Stimulated activated CD8-positive, alpha-beta memory T cell treated with anti-CD3 and anti-CD28 coated beads, Interleukin-7, amount 100 ng/mL, for 48 hours (primary cell): Measurements from ENCODE around the gene CKAP2.
A peak's percentile ranks its signal among the peaks of the same experiment; 100 is the strongest.
"Not testable (repeated sequence)": the region's sequence is repeated elsewhere in the genome, so short reads cannot be mapped to it uniquely, and the experiment has no call there.

Experiments
- DNase-seq, 2 donors: peaks; one replicate each; pipeline ENCODE4 v3.0.0-alpha.2; 2020; ENCODE audit warnings: low read depth in 1 of 2; ENCODE audit errors: extremely low read depth in 1 of 2

The CKAP2 gene

DNA sequence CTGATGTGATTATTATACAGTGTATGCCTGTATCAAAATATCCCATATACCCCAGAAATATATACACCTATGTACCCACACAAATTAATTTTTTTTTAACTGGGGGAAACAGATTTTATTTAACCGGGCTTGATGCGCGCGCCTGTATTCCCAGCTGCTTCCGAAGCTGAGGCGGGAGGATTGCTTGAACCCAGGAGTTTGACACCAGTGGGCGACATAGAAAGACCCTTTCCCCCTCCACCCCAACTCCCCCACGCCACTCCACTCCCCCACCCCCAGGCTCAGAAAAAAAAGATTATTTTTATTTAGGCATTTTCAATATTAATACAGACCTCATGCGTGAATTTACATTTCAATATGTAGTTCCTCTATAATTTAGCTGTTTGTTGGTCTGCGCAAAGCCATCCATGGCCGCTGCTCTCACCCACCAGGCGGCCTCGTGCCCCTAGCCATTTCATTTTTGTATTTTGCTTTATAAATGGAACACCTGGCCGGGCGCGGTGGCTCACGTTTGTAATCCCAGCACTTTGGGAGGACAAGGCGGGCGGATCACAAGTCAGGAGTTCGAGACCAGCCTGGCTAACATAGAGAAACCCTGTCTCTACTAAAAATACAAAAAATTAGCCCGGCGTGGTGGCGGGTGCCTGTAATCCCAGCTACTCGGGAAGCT, 4.0 kb upstream of the CKAP2 start:
- DNase-seq, result no peak

DNA sequence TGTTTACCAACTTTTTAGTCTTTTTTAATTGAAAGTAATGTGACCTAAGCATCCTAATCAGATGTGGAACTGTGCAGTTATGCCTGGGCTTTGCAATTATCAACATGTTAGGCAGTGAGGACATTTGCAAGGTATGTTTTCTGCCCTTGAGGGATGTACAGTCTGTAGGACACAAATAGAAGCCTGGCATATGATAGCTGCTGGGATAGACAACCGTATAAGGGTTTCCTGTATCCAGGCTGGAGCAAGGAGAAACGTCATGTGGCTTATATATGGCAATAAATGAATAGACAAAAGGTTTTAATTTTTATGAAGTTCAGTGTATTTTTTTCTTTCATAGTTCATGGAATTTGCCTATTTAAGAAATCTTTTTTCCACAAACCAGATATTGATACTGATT, 2.8 kb upstream of the CKAP2 start:
- no peak for DNase-seq

DNA sequence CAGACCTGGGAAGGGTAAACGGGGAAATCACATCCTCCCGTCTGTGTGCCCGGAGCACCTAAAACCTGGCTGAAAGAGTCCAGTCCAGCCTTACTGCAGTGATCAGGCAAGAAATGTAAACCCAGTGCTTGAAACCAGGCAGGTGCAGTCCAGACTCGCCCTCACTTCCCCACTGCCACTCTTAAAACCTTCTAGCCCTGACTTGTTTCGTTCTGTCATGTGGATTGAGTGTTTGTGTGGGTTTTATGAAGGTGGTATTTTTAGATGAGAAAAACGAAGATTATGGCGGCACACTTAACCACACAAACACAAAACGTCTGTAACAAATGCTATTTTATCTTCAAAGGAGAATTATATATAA, 839 bp upstream of the CKAP2 start:
- no peak for DNase-seq

DNA sequence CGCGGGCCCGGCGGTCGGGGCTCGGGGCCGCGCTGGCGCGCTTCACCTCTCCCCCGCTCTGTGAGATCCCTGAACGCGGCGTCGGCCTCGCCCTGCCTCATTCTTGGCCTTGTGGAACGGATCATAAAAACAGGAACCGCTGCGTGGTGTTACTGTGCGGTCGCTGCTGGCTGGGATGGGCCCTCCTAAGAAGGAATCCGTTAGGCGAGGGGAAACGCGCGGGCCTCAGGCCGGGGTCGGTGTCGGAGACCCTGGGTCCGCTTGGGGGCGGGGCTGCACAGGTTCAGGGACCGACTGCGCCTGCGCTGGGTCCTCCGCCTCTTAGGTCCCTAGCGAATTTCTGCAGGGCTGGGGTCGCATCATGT, 381 bp downstream of the CKAP2 start:
- DNase-seq, result peak; percentile 54 to 69

DNA sequence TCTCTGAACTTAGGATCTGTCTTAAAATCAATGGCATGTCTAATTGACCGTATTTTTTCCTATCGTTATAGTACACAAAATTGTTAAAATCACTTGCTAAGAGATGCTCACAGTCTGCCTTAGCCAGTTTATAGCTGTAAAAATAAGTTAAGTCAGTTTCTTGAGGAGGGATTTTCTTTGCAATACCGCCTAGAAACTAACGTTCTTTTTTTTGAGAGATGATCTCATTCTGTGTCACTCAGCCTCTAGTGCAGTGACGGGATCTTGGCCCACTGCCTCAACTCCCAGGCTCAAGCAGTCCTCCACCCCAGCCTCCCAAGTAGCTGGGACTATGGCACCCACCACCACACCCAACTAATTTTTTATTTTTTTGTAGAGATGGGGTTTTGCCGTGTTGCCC, 4.4 kb downstream of the CKAP2 start:
- DNase-seq, result no peak

DNA sequence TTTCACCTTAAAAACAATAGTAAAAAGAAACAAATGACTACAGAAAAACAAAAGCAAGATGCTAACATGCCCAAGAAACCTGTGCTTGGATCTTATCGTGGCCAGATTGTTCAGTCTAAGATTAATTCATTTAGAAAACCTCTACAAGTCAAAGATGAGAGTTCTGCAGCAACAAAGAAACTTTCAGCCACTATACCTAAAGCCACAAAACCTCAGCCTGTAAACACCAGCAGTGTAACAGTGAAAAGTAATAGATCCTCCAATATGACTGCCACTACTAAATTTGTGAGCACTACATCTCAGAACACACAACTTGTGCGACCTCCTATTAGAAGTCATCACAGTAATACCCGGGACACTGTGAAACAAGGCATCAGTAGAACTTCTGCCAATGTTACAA, 6.0 kb downstream of the CKAP2 start:
- DNase-seq, result no peak

DNA sequence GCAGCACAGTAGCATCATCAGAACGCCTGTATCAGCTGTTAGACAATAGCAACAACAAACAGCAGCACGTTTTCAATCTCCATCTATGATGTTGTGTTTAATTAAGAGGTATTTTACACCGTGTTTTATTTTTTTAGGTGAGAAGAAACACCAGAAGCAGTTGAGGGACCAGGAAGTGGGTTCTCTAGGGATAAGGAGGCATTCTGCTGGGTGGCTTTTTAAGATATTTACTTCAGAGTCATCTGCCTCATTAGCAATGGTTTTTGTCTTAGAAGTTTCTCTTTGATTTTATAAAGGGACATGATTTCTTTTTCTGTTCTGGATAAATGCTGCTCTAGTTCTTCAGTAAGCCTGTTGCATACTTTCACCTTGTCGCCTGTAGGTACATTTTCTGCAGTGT, 8.2 kb downstream of the CKAP2 start:
- DNase-seq, result no peak

DNA sequence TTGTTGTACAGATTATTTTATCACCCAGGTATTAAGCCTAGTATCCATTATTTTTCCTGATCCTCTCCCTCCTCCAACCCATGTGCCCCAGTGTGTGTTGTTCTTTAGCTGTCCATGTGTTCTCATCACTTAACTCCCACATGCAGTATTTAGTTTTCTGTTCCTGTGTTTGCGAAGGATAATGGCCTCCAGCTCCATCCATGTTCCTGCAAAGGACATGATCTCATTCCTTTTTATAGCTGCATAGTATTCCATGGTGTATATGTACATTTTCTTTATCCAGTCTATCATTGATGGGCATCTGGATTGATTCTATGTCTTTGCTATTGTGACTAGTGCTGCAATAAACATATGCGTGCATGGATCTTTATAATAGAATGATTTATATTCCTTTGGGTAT, 13.2 kb downstream of the CKAP2 start:
- not testable (repeated sequence) for DNase-seq

DNA sequence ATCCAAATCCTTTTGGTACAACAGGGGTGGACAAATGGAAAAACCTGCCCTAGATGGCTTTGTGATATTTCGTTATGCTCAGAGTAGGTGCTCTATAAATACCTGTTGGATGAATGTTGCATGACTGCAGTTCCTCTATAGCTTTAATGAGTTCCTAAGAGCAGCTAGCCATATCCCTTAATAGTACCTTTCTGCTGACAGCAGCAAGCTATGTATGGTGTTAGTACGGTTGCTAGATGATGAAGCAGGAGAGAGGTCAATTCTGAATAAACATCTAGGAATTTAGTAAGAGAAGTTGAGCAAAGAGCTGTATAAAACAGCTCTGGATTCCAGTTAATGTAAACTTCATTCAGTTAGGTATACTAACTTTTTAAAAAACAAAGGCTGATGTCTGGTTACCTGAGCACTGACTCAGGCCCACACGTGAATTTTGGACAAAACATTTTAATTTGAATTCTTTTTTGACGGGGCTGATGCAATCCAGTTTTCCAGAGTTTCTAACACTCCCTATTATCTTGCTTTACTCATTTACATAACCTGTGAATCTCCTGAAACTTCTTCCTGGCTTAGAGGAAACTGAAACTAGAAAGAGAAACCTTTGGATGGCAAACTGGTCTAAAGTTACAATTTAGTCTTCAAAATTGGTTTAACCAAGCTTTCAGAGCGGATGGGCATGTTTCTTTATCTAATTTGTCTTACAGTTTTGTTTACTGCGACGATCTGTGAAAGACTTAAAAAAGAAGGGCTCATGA, 25.6 kb downstream of the CKAP2 start:
- DNase-seq, result not testable (repeated sequence)

DNA sequence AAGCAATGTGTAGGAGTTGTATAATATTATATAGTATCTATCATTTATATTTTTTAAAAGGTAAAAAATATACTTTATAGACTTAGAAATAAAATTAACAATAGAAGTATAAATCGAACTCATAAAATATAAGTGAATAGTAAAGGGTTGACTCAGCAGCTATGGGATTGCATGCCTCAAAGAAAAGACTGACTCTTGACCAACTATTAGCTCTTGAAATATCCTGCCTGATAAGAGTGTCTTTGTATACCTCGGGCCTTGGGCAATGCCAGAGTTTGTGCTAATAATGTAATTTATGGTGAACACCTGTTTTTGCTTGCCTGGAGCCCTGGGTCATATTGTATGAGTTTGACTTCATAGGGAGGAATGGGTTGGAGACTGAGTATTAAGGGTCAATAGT, 31.8 kb downstream of the CKAP2 start:
- DNase-seq, result not testable (repeated sequence)

DNA sequence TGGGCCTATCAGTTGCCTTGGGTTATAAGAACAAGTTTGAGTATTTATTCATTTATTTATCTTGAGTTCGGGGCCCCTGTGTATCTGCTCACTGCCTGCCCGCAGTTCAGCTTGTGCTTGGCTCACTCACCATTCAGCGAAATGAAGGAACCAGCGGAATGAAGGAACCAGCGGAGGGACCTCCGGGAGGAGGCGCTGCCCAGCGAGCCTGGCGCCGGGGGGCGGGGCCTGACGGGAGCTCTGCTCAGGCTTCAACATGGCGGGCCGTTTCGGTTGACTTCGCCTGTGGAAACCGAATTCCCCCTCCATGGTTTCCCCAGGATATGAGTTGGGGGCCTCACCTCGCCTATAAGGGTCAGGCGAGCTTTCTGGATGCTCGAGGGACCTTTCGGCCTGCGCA, 33.5 kb downstream of the CKAP2 start:
- not testable (repeated sequence) for DNase-seq

DNA sequence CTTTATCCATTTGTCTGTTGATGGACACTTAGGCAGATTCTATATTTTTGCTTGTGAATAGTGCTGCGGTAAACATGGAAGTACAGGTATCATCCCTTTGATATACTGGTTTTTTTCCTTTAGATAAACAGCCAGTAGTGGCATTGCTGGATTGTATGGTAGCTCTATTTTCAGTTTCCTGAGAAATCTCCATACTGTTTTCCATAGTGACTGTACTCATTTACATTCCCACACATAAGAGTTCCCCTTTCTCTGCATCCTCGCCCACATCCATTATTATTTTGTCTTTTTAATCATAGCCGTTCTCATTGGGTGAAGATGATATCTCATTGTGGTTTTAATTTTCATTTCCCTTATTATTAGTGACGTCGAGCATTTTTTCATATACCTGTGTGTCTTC, 35.7 kb downstream of the CKAP2 start:
- DNase-seq, result not testable (repeated sequence)

DNA sequence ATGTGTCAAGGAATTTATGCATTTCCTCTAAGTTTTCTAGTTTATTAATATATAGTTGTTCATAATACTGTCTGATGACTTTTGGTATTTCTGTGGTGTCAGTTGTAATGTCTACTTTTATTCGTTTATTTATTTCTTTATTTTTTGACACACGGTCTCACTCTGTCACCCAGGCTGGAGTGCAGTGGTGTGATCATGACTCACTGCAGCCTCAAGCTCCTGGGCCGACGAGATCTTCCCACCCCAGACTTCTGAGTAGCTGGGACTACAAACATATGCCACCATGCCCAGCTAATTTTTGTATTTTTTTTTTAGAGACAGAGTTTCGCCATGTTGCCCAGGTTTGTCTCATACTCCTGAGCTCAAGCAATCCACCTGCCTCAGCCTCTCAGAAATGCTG, 39.0 kb downstream of the CKAP2 start:
- DNase-seq, result not testable (repeated sequence)

DNA sequence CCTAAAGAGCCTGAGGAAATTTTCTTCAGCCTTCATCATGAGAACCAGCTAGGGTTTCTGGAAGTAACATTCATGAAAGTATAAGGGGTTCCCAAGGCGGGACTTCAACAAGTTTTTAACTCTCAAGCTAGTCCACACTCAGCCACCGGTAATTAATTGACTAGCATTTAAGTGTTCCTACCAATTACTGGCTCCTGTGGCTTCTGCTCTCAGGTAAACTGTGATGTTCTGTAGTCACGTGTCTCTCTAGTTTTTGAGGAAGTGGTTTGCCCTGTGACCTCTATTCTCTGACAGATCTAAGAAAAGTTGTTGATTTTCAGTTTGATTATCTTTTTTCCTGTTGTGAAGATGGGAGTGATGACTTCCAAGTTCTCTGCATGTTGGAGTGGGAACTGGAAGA, 42.7 kb downstream of the CKAP2 start:
- not testable (repeated sequence) for DNase-seq

DNA sequence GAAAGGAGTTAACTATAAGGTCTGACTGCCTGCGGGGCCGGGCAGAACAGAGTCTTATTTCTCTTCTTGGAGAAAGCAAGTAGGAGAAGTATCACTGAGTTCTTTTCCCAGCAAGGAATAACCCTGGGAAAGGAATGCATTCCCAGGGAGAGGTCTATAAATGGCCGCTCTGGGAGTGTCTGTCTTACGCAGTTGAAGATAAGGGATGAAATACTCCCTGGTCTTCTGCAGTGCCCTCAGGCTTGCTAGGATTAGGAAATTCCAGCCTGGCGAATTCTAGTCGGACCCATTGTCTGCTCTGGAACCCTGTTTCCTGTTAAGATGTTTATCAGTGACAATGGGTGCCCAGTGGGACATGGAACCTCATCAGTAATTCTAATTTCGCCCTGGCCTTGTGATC, 47.0 kb downstream of the CKAP2 start:
- DNase-seq, result not testable (repeated sequence)

DNA sequence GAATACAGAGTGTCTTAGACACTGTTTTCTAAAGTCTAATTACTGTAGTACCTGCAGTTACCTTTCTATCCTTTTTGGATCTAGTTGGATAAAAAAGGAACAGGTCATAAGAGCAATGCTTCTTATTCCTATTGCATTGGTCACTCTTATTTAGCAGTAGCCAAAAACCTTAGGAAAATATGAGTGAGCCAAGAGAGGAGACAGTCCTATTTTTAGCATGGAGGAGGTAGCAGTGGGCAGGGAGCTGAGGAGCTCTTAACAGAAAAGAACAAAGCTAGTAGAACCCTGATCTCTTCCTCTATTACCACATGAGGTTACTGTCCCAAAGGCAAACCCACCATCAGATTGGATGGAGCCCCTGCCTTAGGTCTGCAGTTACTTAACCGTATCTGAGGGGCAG, 50.6 kb downstream of the CKAP2 start:
- DNase-seq, result not testable (repeated sequence)

DNA sequence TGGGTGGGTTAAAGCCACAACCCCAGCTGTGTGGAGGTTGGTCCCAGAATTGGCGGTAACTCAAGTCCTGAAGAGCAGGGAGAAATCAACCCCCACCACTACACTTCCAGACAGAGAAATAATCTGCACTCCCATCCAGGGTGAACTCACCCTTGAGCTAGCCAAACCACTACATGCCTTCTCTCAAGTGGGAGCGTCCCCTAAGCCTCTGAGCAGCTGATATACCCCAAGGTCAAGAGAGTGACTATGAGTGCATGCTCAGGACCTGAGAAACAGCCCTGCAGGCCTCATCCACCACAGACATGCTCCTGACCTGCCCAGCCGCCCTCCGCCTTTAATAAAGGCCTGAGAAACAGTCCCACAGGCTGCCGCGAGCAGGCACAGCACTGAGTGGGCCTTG, 54.3 kb downstream of the CKAP2 start:
- not testable (repeated sequence) for DNase-seq

DNA sequence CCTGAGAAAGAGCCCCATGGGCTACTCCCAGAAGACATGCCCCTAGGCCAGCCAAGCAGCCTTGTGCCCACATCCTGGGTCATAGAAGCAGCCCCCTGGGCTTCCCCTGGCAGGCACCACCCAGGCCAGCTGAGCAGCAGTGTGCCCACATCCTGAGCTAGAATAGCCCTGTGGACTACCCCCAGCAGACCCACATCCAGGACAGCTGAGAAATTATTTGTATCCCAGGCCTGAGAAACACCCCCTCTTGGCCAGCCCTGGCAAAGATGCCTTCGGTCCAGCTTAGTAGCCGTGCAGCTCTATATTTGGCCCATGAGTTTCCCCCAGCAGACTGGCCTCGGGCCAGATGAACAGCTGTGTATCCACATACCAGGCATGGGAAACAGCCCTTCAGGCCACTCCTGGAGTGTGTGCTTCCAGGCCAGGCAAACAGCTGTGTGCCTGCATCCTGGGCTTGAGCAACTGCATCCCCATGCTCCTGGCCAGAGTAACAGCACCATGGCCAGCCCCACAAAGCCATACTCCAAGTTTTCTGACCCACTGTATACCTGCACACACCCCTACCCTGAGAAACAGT, 55.0 kb downstream of the CKAP2 start:
- DNase-seq, result not testable (repeated sequence)

DNA sequence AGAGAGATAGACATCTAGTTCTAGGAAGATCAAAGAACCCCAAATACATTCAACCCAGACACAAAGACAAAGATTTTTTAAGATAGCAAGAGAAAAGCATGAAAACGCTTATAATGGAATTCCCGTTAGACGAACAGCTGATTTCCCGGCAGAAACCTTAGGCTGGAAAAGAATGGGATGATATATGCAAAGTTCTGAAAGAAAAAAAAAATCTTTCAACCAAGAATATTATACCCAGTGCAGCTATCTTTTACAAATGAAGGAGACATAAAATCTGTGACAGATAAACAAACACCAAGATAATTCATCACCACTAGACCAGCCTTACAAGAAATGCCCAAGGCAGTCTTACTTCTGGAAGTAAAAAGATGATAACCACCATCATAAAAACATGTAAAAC, 56.3 kb downstream of the CKAP2 start:
- not testable (repeated sequence) for DNase-seq

DNA sequence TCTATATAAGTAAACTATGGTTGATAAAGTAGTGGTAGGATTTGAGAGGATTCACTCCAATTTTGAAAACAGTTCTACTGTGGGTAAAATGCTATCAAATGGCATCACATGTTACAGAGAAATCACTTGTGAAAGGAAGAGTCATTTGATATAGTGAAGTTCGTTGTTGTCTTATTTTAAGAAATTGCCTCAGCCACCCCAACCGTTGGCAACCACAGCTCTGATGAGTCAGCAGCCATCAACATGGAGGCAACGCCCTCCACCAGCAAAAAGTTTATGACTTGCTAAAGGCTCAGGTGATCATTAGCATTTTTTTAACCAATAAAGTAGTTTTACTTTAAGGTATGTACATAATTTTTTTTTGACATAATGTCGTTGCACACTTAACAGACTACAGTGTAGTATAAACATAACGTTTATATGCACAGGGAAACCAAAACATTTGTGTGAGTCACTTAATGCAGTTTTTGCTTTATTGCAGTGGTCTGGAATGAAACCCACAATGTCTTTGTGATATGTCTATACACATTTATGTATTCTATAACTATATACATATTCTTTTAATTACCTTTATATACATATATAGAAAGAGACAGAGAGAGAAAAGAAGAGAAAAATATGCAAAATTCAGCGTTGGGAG, 58.8 kb downstream of the CKAP2 start:
- peak in 1 of 2 donors; percentile 4 for DNase-seq

DNA sequence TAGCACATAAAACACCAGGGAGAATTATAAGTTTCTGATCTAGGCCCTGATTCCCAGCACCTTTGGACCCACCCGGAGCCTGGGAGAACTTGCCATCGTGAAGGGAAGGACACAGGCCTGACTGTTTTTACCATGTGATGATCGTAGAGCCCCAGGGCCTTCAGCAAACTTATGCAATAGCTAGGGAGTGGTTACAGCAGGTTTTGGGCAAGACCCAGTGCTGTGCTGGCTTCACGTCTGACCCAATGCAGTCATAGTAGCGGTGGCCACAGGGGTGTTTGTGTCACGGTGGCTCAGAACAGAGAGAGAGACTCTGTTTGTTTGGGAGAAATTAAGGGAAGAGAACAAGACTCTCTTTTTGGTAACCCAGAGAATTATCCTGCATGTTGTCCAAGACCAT, 68.0 kb downstream of the CKAP2 start:
- not testable (repeated sequence) for DNase-seq
